H1 (cell line): ENCODE results near the gene ARFGEF3. TPM values are rescaled to one million over a fixed set of nuclear protein-coding genes. Genes with fewer than 3 reads are reported as not detected.

Experiments
- CTCF ChIA-PET: fragments of 300-600 bp; sonication (Branson Sonifier 250); formaldehyde crosslinking; loops from one replicate; lab custom pipeline; 2021; ENCODE audit not compliant: partially characterized antibody; lab: Charles Lee
- POLR2A ChIA-PET: fragments of 300-600 bp; sonication (Branson Sonifier 250); formaldehyde crosslinking; loops from one replicate; lab custom pipeline; 2021; ENCODE audit warnings: inconsistent platforms; ENCODE audit not compliant: partially characterized antibody; lab: Charles Lee
- DNase-seq, 2 experiments: peaks; one replicate each; pipeline versions ENCODE4 v3.0.0 to v3.0.0-alpha.2; 2010 to 2022; ENCODE audit warnings: low spot score in 2 of 2, low read depth in 1 of 2, mixed read lengths in 1 of 2
- FAIRE-seq: peaks from 2 replicates; lab custom pipeline; 2011; peaks lifted over from hg19 to GRCh38; lab: Jason Lieb, UNC
- H2AFZ ChIP-seq: 2 replicates; pipeline ENCODE4 v1.8.1; 2012; ENCODE audit warnings: low read length, inconsistent platforms
- H2AK5ac ChIP-seq: 2 replicates; pipeline ENCODE4 v1.6.1; 2013; ENCODE audit warnings: low read depth, low read length
- H2BK120ac ChIP-seq: replicated peaks from 2 replicates; pipeline ENCODE3; 2013; ENCODE audit warnings: low read depth, low read length, inconsistent platforms
- H2BK12ac ChIP-seq: 2 replicates; pipeline ENCODE4 v1.6.1; 2013; ENCODE audit warnings: low read depth, low read length
- H2BK15ac ChIP-seq: 2 replicates; pipeline ENCODE4 v1.6.1; 2013; ENCODE audit warnings: low read length
- H2BK20ac ChIP-seq: 2 replicates; pipeline ENCODE4 v1.6.1; 2013; ENCODE audit warnings: low read length
- H2BK5ac ChIP-seq: 2 replicates; pipeline ENCODE4 v1.6.1; 2013; ENCODE audit warnings: low read depth, low read length
- H3K14ac ChIP-seq: 2 replicates; pipeline ENCODE4 v1.6.1; 2013; ENCODE audit warnings: inconsistent platforms; ENCODE audit not compliant: insufficient read length
- H3K18ac ChIP-seq: 2 replicates; pipeline ENCODE4 v1.6.1; 2013; ENCODE audit warnings: low read length; ENCODE audit errors: extremely low read depth
- H3K23ac ChIP-seq: 2 replicates; pipeline ENCODE4 v1.6.1; 2013; ENCODE audit warnings: inconsistent platforms; ENCODE audit not compliant: insufficient read length
- H3K23me2 ChIP-seq: 2 replicates; pipeline ENCODE4 v1.6.1; 2013; ENCODE audit warnings: low read depth, low read length
- H3K27ac ChIP-seq: 2 replicates; pipeline ENCODE4 v1.6.1; 2011; ENCODE audit warnings: low read depth, low read length, inconsistent platforms
- H3K27me3 ChIP-seq, 4 experiments: replicated peaks in 1 of 4; 1 replicate in 1 of 4; 2 replicates in 3 of 4; pipeline versions ENCODE4 v1.6.1 to v1.8.1; 2011 to 2013; ENCODE audit warnings: low read length in 3 of 4, mild to moderate bottlenecking in 3 of 4, inconsistent platforms in 2 of 4, mixed read lengths in 2 of 4, moderate library complexity in 1 of 4; ENCODE audit not compliant: control insufficient read depth in 3 of 4, insufficient read depth in 3 of 4; ENCODE audit errors: extremely low read depth in 1 of 4
- H3K36me3 ChIP-seq, 4 experiments: 2 replicates each; pipeline versions ENCODE4 v1.6.1 to v1.8.1; 2011 to 2013; ENCODE audit warnings: mild to moderate bottlenecking in 4 of 4, low read length in 3 of 4, moderate library complexity in 2 of 4, control low read depth in 1 of 4, inconsistent platforms in 1 of 4; ENCODE audit not compliant: insufficient read depth in 4 of 4, control insufficient read depth in 2 of 4
- H3K4ac ChIP-seq: replicated peaks from 2 replicates; pipeline ENCODE3; 2013; ENCODE audit warnings: low read length, low read depth, mixed read lengths, inconsistent platforms; ENCODE audit not compliant: insufficient read length
- H3K4me1 ChIP-seq, 4 experiments: replicated peaks in 1 of 4; 1 replicate in 1 of 4; 2 replicates in 3 of 4; pipeline versions ENCODE4 v1.6.1 to v1.8.1; 2011 to 2013; ENCODE audit warnings: low read length in 3 of 4, inconsistent platforms in 2 of 4, mixed read lengths in 1 of 4; ENCODE audit not compliant: insufficient read depth in 4 of 4, control insufficient read depth in 3 of 4
- H3K4me2 ChIP-seq, 2 experiments: 2 replicates each; pipeline versions ENCODE4 v1.6.1 to v1.8.1; 2011 to 2013; ENCODE audit warnings: low read depth in 2 of 2, low read length in 2 of 2, control low read depth in 1 of 2, inconsistent platforms in 1 of 2, mild to moderate bottlenecking in 1 of 2; ENCODE audit not compliant: insufficient read depth in 1 of 2
- H3K4me3 ChIP-seq, 4 experiments: fragments of 200-600, 300-600 bp in 1 of 4; sonication (generic), shearing (Covaris generic), sonication (Bioruptor Twin) in 1 of 4; 2 replicates each; pipeline versions ENCODE4 v1.5.1 to v1.8.1; 2011 to 2016; ENCODE audit warnings: low read length in 4 of 4, low read depth in 3 of 4, control low read depth in 2 of 4, inconsistent platforms in 2 of 4, mild to moderate bottlenecking in 2 of 4, mixed read lengths in 1 of 4, moderate library complexity in 1 of 4; ENCODE audit not compliant: insufficient read depth in 2 of 4; ENCODE audit errors: extremely low read depth in 1 of 4
- H3K56ac ChIP-seq: replicated peaks from 2 replicates; pipeline ENCODE3; 2013; ENCODE audit warnings: low read depth, mild to moderate bottlenecking, mixed read lengths, low read length, inconsistent platforms; ENCODE audit not compliant: insufficient read length
- H3K79me1 ChIP-seq: 2 replicates; pipeline ENCODE4 v1.6.1; 2013; ENCODE audit warnings: low read depth, low read length, control low read depth
- H3K79me2 ChIP-seq, 2 experiments: 2 replicates each; pipeline versions ENCODE4 v1.6.1 to v1.8.1; 2012 to 2013; ENCODE audit warnings: low read length in 2 of 2, mild to moderate bottlenecking in 2 of 2, inconsistent platforms in 1 of 2; ENCODE audit not compliant: insufficient read depth in 2 of 2, control insufficient read depth in 1 of 2
- H3K9ac ChIP-seq, 4 experiments: replicated peaks in 1 of 4; 1 replicate in 1 of 4; 2 replicates in 3 of 4; pipeline versions ENCODE4 v1.6.1 to v1.8.1; 2011 to 2013; ENCODE audit warnings: low read depth in 3 of 4, low read length in 3 of 4, control low read depth in 2 of 4, mild to moderate bottlenecking in 2 of 4, moderate library complexity in 2 of 4, inconsistent platforms in 1 of 4; ENCODE audit errors: extremely low read depth in 1 of 4
- H3K9me3 ChIP-seq, 2 experiments: 2 replicates each; pipeline versions ENCODE4 v1.6.1 to v1.8.1; 2012 to 2013; ENCODE audit warnings: mild to moderate bottlenecking in 2 of 2, moderate library complexity in 2 of 2, control low read depth in 1 of 2, inconsistent platforms in 1 of 2, low read depth in 1 of 2, low read length in 1 of 2, mixed read lengths in 1 of 2; ENCODE audit not compliant: insufficient read depth in 2 of 2
- H4K20me1 ChIP-seq, 2 experiments: replicated peaks in 1 of 2; 2 replicates each; pipeline versions ENCODE3 to v1.8.1; 2011 to 2013; ENCODE audit warnings: inconsistent platforms in 2 of 2, low read length in 2 of 2, mild to moderate bottlenecking in 1 of 2; ENCODE audit not compliant: insufficient read depth in 2 of 2, control insufficient read depth in 1 of 2
- H4K5ac ChIP-seq: 2 replicates; pipeline ENCODE4 v1.6.1; 2013; ENCODE audit warnings: low read length, low read depth, mixed read lengths, inconsistent platforms; ENCODE audit not compliant: insufficient read length
- H4K8ac ChIP-seq: 2 replicates; pipeline ENCODE4 v1.8.0; 2013; ENCODE audit warnings: mild to moderate bottlenecking, moderate library complexity, low read length, inconsistent platforms; ENCODE audit not compliant: insufficient read depth; ENCODE audit errors: extremely low read depth
- H4K91ac ChIP-seq: replicated peaks from 2 replicates; pipeline ENCODE3; 2013; ENCODE audit warnings: low read length, mixed read lengths, inconsistent platforms; ENCODE audit not compliant: insufficient read length
- ASH2L ChIP-seq: fragments of 200-600, 300-600 bp; sonication (generic); IDR thresholded peaks from one replicate; pipeline ENCODE4 v1.7.1; 2017; ENCODE audit warnings: low read length
- CBX5 ChIP-seq: fragments of 300-800, 300-1000 bp; sonication (generic); IDR thresholded peaks from 2 replicates; pipeline ENCODE4 v1.7.1; 2016; ENCODE audit warnings: antibody characterized with exemption, low read length, low read depth
- CTBP2 ChIP-seq: IDR thresholded peaks from 2 replicates; pipeline ENCODE4 v1.7.0; 2011; ENCODE audit warnings: borderline replicate concordance, mild to moderate bottlenecking, moderate library complexity, mixed read lengths, low read length; ENCODE audit not compliant: insufficient read depth, insufficient read length
- POLR2AphosphoS5 ChIP-seq: IDR thresholded peaks from 2 replicates; pipeline ENCODE4 v1.6.1; 2011; ENCODE audit warnings: low read depth, low read length
- SP2 ChIP-seq: IDR thresholded peaks from 2 replicates; pipeline ENCODE4 v1.6.1; 2012; ENCODE audit warnings: mild to moderate bottlenecking, low read length, inconsistent platforms
- SUZ12 ChIP-seq: fragments of 200-600 bp; sonication (generic); IDR thresholded peaks from 2 replicates; pipeline ENCODE4 v1.6.1; 2012; ENCODE audit warnings: mild to moderate bottlenecking, inconsistent platforms, low read length, moderate library complexity, mixed read lengths
- TAF7 ChIP-seq: optimal IDR thresholded peaks from 2 replicates; pipeline ENCODE3; 2011; ENCODE audit warnings: low read depth, mild to moderate bottlenecking, inconsistent platforms, low read length, moderate library complexity, borderline replicate concordance
- ZNF274 ChIP-seq: IDR thresholded peaks from 2 replicates; pipeline ENCODE4 v1.7.0; 2012; ENCODE audit warnings: low read length, borderline replicate concordance; ENCODE audit errors: extremely low read depth
- WGBS, 2 experiments: shearing (Covaris generic) in 1 of 2; methylation state at CpG; one replicate each; pipeline versions ENCODE4 v1.1.6 to v1.1.7; 2013 to 2015; ENCODE audit warnings: low lambda C conversion rate in 2 of 2, mixed read lengths in 2 of 2, inconsistent platforms in 1 of 2, low coverage in 1 of 2, missing lambda C conversion rate in 1 of 2; ENCODE audit not compliant: insufficient replicate concordance in 2 of 2, insufficient coverage in 1 of 2, insufficient read length in 1 of 2; ENCODE audit errors: extremely low coverage in 1 of 2, missing lambda C conversion rate in 1 of 2; 5-methylcytosine and 5-hydroxymethylcytosine counted together
- polyA plus RNA-seq, 7 experiments: library from polyadenylated mRNA; depleted of rRNA in 3 of 7; stranded (reverse) in 5 of 7; unstranded in 2 of 7; fragments of >200 nt in 5 of 7; fragments of 200-250 nt in 2 of 7; gene quantifications; 1 replicate in 5 of 7; 2 replicates in 1 of 7; 4 replicates in 1 of 7; pipeline versions ENCODE4 v1.2.1 to v1.2.3, GENCODE V29; 2011 to 2013; ENCODE audit warnings: missing spikeins in 2 of 7, mixed read lengths in 2 of 7
- total RNA-seq: library from RNA; stranded (reverse); fragmentation: NEBNext Ultra II Directional; extraction: Animal tissue kit (Norgen Biotek cat#: 25700); gene quantifications from 2 replicates; pipeline ENCODE4 v1.2.1, GENCODE V29; 2021
- TF ChIP-seq, protein P1 (sequence below): IDR thresholded peaks from 2 replicates; pipeline ENCODE4 v1.6.1; 2012; ENCODE audit warnings: inconsistent platforms
- TF ChIP-seq, protein P2 (sequence below): IDR thresholded peaks from 2 replicates; pipeline ENCODE4 v1.6.1; 2011; ENCODE audit warnings: low read depth, mild to moderate bottlenecking, low read length; ENCODE audit not compliant: insufficient read depth

The ARFGEF3 gene
- total and polyA plus RNA-seq, 2 of the 8 experiments (the other 6 are each of a cell fraction or from before 2014, with no cell fraction given), result 5.8 to 23.2 TPM

DNA sequence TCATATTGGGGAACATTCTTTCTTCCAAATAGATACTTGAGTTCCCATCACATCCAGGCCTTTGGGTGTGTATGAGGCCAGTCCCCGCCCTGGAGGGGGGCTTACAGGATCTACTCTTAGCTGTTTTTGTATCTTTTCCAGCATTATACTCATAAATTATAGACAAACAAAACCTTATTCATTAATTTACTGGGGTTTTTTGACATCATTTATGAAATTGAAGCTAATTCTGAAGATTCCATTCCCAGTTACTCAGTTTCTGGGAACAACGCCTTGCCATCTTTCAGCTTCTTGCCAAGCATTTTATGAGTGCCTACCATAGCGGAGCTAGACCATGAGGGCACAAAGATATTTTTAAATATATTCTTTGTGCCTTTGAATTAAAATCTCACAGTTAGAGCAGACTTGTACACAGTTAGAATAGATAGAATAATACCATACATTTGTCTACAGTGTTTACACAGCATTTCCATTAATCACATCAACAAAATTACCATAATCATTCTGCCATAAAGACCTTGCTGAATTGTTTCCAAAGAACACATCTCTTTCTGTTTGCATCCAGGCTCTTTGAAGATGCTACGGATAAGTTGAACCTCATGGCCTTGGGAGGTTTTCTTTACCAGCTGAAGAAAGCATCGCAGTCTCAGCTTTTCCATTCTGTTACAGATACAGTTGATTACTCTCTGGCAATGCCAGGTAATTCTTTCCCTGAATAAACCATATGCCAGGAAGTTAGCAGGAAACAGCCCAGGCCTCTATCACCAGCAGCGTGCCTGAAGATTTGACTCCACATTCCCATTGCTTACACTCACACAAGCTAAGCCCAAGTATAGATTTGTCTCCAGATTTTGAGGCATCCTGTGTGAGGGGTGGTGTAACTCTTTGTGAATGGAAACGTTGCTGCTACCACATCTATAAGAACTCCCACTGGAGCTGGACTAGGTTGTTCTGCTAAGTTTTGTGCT is 132.0 kb downstream of the ARFGEF3 start:
- CTCF ChIA-PET, result interaction anchor here (0.8 to 2.4 kb wide), 4 partner anchors 9 to 186 kb away, joined by 3 to 6 read pairs (median 4); no protein-coding TSS in a partner anchor
- Histone ChIP-seq H3K4ac (no peak overlapping the region), H3K4me3 (no peak overlapping the region), H2AK5ac (no peak overlapping the region), H4K8ac (no peak overlapping the region), H3K23me2 (no peaks in the 10 kb centered on the region), H3K79me2 (no peaks in the 10 kb centered on the region), H3K9ac (no peak overlapping the region), H4K20me1 (no peaks in the 10 kb centered on the region), H2BK120ac (no peak overlapping the region), H2BK20ac (no peak overlapping the region), H3K9me3 (no peaks in the 10 kb centered on the region), H3K18ac (no peak overlapping the region), H2BK12ac (no peak overlapping the region), H3K56ac (no peak overlapping the region), H4K91ac (no peak overlapping the region), H3K27ac (no peak overlapping the region), H3K27me3 (no peaks in the 10 kb centered on the region), H2BK5ac (no peak overlapping the region), H3K14ac (no peak overlapping the region), H3K23ac (no peak overlapping the region), H4K5ac (no peak overlapping the region), H2AFZ (no peak overlapping the region), H3K4me2 (no peak overlapping the region), H3K4me1 (peaks cover 2 to 8% (median 4%) of the 10 kb centered on the region in 4 experiments; a peak in 5 of 7 replicates), H3K36me3 (peaks cover 0 to 22% (median 7%) of the 10 kb centered on the region in 4 experiments; a peak in 5 of 8 replicates), H2BK15ac (no peak overlapping the region), H3K79me1 (no peaks in the 10 kb centered on the region)
- FAIRE-seq (no peak), DNase-seq (no peak)
- WGBS, 2 experiments, result 91% methylated on average over 7 of the region's 7 CpGs; no CpG with 5 or more reads in 1 of the 2 experiments
- POLR2A ChIA-PET, result no interaction called here
- TF ChIP-seq ZNF274 (no peak), ASH2L (no peak), CTBP2 (no peak), TAF7 (no peak), CBX5 (no peak), POLR2AphosphoS5 (no peak), SUZ12 (no peak), SP2 (no peak)
- TF ChIP-seq, protein P1, sequence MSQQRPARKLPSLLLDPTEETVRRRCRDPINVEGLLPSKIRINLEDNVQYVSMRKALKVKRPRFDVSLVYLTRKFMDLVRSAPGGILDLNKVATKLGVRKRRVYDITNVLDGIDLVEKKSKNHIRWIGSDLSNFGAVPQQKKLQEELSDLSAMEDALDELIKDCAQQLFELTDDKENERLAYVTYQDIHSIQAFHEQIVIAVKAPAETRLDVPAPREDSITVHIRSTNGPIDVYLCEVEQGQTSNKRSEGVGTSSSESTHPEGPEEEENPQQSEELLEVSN, result no peak
- TF ChIP-seq, protein P2, sequence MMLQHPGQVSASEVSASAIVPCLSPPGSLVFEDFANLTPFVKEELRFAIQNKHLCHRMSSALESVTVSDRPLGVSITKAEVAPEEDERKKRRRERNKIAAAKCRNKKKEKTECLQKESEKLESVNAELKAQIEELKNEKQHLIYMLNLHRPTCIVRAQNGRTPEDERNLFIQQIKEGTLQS, result no peak
